Activated naive CD8-positive, alpha-beta T cell (primary cell): ENCODE data around the gene VPS18.
"Not testable (repeated sequence)": the region's sequence is repeated elsewhere in the genome, so short reads cannot be mapped to it uniquely, and the experiment has no call there.

Experiments used
- H3K27ac Mint-ChIP-seq: one replicate; pipeline ENCODE4 v1.8.0; 2021; ENCODE audit warnings: mixed read lengths
- H3K27me3 Mint-ChIP-seq: one replicate; pipeline ENCODE4 v1.8.0; 2021; ENCODE audit warnings: mixed read lengths
- H3K36me3 Mint-ChIP-seq: one replicate; pipeline ENCODE4 v1.8.0; 2021; ENCODE audit warnings: mixed read lengths
- H3K4me1 Mint-ChIP-seq: one replicate; pipeline ENCODE4 v1.8.0; 2021; ENCODE audit warnings: low read depth, mixed read lengths
- H3K4me3 Mint-ChIP-seq: one replicate; pipeline ENCODE4 v1.8.0; 2021; ENCODE audit warnings: mild to moderate bottlenecking, mixed read lengths
- H3K9me3 Mint-ChIP-seq: one replicate; pipeline ENCODE4 v1.8.0; 2021; ENCODE audit warnings: low read depth, mixed read lengths

The VPS18 gene

DNA sequence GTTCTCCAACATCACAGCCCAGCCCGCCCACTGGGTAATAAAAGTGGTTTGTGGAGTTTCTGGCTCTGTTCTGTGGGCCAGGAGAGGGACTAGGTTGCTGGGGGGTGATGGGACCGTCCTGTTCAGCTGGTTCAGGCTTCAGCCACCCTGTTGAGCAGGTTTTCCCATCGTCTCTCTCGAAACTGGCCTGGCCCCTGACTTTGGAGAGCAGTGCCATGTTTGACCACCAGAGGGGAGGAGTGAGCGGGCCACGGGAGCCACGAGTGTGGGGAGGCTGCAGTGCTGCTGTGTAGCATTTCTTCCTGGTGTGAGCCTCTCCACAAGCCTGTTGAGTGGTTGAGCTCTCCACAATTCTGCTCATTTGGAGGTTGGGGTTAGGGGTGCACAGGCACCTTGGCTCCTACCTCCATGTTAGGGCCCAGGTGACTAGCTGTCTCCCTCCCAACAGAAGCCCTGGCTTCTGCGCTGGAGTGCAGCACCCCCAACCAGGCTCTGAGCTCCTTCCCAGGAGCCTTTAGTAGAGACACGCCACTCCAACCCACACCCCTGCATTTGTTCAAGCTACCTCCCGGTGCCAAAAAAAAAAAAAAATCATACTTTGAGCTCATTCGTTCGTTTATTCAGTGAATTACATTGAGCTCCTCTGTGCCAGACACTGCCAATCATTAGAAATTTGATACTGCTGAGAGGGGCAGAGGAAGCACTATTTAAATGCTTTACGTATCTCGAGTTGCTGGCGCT, 36.5 kb upstream of the VPS18 start:
- H3K4me3 Mint-ChIP-seq: no peak overlapping the region
- no peaks in the 10 kb centered on the region for H3K36me3 Mint-ChIP-seq
- H3K4me1 Mint-ChIP-seq: no peaks in the 10 kb centered on the region
- H3K27me3 Mint-ChIP-seq: no peaks in the 10 kb centered on the region
- no peak overlapping the region for H3K27ac Mint-ChIP-seq
- H3K9me3 Mint-ChIP-seq: no peaks in the 10 kb centered on the region

DNA sequence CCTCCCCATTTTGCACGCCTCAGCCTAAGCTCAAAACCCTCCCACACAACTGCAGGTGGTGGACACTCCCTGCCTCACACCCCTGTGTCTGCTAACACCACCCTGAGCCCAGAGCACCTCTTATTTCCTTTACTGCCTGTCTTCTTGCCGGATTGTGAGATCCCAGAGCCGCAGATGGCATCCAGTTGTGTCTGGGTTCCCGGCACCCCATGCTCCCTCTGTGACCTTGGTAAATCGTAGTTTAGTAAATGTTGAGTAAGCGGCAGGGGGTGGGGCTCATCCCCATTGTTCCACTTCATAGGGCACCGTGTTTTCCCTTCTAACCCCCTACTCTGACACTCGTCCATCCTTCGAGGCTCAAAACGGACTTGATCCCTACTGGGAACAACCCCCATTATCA, 35.5 kb upstream of the VPS18 start:
- no peak overlapping the region for H3K27ac Mint-ChIP-seq
- no peaks in the 10 kb centered on the region for H3K27me3 Mint-ChIP-seq
- no peaks in the 10 kb centered on the region for H3K4me1 Mint-ChIP-seq
- H3K36me3 Mint-ChIP-seq: no peaks in the 10 kb centered on the region
- H3K4me3 Mint-ChIP-seq: no peak overlapping the region
- no peaks in the 10 kb centered on the region for H3K9me3 Mint-ChIP-seq

DNA sequence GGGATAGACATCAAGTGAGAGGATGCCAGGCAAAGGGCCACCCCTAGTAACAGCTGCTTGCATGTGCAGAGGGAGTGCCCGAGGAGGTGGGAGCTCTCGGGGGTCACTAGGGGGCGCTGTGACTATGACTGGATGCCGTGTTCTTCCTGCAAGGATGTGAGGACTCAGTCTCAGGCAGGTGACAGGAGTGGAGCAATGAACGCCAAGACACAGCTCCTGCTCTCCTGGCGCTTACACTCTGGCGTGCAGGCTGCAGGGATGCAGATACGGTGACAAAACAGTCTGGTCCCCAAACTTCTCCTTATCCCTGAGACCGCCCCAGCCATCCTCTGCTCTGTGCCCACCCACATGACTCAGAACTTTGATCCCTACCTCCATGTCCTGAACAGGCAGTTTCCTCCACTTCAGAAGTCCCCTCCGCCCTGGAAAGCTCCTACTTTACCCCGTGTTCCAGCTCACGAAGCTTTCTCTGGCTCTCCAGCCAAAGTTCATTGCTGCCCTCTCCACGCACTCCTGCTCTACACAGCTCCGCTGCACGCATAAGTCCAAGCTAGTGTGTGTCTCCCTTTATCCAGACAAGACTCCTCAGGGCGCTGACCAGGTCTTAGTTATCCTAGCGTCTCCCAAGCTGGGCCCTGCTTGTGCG, 34.9 kb upstream of the VPS18 start:
- Mint-ChIP-seq H3K9me3 (no peaks in the 10 kb centered on the region), H3K36me3 (no peaks in the 10 kb centered on the region), H3K27ac (no peak overlapping the region), H3K4me3 (no peak overlapping the region), H3K4me1 (no peaks in the 10 kb centered on the region), H3K27me3 (no peaks in the 10 kb centered on the region)

DNA sequence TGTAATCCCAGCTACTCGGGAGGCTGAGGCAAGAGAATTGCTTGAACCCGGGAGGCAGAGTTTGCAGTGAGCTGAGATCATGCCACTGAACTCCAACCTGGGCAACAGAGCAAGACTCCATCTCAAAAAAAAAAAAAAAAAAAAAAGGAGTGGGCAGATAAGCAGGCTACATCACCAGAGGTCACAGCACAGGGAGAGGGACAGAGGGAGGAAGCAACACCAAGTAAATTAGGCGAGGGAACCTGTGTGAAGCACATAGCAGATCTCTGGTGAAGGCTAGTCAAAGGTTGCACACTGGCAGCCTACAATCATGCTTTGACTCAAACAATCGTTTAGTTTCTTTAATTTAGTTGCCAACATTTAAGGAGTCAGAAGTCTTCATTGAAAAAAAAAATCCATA, 33.1 kb upstream of the VPS18 start:
- H3K4me1 Mint-ChIP-seq, H3K27ac Mint-ChIP-seq, H3K9me3 Mint-ChIP-seq, H3K36me3 Mint-ChIP-seq, H3K4me3 Mint-ChIP-seq, H3K27me3 Mint-ChIP-seq: not testable (repeated sequence)

DNA sequence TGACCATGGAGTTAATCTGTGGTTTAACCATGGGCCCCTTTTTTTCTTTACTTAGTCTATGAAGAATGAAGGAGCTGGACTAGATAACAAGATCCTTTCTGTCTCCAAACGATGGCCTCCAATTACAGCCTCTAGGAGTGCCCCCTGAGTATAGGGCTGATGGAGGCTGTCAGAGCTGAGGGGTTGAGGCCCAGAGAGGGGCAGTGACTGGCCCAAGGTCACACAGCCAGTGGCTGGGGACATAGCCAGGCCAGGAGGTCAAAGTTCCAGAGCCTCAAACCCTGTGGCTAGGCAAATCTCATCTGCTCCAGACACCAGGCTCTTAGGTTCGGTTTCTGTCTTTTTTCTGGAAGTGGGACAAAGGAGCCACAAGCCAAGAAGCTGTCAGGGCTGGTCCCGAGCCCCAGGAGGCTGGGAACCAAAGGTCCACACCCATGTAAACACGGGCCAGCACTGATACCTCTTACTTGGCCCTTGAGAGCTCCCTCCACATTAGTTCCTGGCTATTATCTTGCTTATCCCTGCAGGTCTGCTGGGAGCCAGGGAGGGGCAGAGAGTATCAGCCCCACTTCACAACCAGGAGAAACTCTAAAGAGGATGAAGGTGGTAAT, 30.5 kb upstream of the VPS18 start:
- Mint-ChIP-seq H3K36me3 (no peaks in the 10 kb centered on the region), H3K27me3 (no peaks in the 10 kb centered on the region), H3K4me3 (no peak overlapping the region), H3K9me3 (no peaks in the 10 kb centered on the region), H3K4me1 (no peaks in the 10 kb centered on the region), H3K27ac (no peak overlapping the region)

DNA sequence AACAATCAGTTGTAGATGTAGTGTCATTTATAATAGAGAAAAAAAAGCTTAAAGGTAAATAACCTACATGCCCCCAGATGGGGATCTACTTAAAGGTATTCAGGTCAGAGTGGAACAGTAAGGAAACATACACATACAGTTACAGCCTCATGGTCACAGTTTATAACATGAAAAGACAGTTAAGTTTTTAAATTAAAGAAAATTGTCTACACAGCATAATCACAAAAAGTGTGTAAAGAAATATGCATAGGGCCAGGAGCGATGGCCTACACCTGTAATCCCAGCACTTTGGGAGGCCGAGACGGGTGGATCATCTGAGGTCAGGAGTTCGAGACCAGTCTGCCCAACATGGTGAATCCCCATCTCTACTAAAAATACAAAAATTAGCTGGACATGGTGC, 27.1 kb upstream of the VPS18 start:
- no peaks in the 10 kb centered on the region for H3K36me3 Mint-ChIP-seq
- no peaks in the 10 kb centered on the region for H3K9me3 Mint-ChIP-seq
- H3K27me3 Mint-ChIP-seq: no peaks in the 10 kb centered on the region
- H3K4me1 Mint-ChIP-seq: peaks cover 2% of the 10 kb centered on the region
- H3K27ac Mint-ChIP-seq: no peak overlapping the region
- no peak overlapping the region for H3K4me3 Mint-ChIP-seq

DNA sequence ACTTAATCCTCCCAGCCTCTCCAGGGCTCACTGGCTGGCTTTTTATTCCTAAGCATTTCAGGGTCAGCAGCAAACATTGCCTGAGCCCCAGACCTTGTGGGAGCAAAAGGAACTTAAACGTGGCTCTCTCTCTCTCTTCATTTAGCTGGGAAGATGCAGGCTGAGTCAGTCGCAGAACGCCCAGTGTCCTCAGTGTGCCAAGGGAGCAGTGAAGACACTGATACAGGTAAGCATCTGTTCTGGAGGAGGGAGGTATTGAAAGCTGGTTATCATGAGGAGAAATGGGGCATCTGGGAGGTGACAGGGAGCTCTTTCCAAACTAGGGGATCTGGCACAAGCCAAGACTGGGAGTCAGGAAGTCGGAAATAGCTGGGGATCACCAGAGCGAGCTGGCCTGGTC, 24.6 kb upstream of the VPS18 start:
- Mint-ChIP-seq H3K36me3 (no peaks in the 10 kb centered on the region), H3K9me3 (no peaks in the 10 kb centered on the region), H3K27me3 (no peaks in the 10 kb centered on the region), H3K27ac (no peak overlapping the region), H3K4me3 (no peak overlapping the region), H3K4me1 (peaks cover 9% of the 10 kb centered on the region)

DNA sequence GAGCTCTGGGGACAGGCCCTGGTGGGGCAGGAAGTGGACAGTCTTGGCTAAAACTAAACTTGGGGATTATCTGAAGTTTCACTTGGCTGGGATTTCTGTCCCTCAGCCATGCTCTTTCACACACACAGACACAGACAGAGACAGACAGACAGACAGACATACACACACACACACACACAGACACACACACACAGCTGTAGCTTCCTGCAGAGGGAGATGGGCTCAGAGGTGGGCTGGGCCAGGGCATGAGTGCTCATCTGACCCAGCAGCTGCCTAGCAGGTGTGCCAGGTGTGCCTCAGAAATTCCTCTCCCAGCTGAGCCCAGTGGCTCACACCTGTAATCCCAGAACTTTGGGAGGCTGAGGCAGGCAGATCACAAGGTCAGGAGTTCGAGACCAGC, 23.5 kb upstream of the VPS18 start:
- Mint-ChIP-seq H3K4me1 (peaks cover 9% of the 10 kb centered on the region), H3K36me3 (no peaks in the 10 kb centered on the region), H3K27ac (no peak overlapping the region), H3K27me3 (no peaks in the 10 kb centered on the region), H3K4me3 (no peak overlapping the region), H3K9me3 (no peaks in the 10 kb centered on the region)

DNA sequence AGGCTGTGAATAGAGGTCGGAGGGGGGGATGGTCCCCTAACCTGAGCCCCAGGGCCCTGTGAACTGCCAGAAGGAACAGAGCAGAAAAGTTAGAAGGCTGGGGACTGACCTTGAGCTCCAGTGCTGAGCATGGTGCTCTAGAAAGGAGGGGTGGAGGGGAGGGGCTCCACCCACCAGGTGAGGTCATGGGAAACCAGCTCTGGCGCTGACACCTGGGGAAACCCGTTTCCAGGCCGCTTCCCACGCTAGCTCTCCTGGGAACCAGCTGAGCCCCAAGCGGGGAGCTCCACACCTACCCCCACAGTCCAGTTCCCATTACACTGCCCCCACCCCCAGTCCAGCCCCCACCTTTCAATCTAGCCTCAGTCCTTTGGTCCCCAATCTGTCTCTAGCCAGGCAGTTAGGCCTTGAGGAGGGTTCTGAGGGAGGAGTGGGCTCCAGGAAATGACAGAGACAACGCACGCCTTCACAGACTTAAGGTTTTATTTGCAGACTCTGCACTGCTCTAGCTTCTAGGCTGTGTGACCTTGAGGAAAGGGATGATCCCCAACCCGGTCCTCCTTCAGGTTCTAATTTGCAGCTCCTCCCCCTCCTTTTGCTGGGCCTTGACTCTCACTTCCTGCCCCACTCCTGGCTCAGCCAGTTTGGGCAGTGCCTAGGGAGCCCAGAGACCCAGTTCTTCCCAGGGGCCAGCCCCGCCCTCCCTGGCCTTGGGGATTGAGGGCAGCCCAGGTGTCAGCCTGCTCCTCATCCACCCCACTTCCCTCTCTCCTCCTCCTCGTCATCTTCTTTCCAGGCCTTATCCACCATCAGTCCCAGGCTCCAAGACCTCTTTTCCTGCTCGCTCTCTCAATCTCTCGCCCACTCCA, 22.3 kb upstream of the VPS18 start:
- Mint-ChIP-seq H3K27ac (no peak overlapping the region), H3K9me3 (no peaks in the 10 kb centered on the region), H3K4me1 (peaks cover 10% of the 10 kb centered on the region), H3K36me3 (no peaks in the 10 kb centered on the region), H3K27me3 (peaks cover 2% of the 10 kb centered on the region), H3K4me3 (peak overlapping the region; percentile 44)

DNA sequence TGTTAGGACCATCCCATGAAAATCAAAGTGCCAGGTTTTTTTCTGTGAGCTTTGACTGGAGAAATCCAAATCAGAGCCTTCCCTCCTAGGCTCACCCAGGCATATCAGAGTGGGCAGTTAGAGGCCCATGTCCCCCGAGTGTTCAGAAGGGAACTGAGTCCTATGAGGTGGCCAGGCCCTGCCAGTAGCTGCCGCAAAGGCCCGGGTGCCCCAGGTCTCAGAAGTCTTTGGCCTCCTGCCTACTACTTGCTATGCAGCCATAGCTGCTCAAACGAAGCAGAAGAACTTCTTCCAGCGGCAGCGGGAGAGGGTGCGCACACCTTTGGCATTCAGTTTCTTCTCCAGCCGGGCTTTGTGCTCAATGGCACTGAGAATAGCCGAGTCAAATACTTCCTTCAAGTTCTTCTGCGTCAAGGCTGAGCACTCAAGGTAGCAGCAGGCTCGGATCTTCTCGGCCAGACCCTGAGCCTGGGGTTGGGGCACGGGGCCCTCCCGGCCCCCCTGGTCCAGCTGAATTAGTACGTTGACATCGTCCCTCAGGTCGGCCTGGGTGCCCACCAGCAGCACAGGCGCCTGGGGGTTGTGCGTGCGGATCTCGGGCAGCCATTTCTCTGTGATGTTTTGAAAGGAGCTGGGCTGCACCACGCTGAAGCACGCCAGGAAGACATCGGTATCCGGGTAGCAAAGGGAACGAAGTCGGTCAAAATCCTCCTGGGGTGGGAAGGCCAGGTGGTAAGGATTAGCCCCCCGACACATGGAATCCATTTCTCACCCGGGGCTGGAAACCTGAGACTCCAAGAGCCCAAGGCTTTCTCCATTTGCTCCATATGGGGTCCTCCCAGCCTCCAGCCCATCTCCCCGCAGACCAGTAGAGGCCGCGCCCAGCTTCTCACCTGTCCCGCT, 21.2 kb upstream of the VPS18 start:
- Mint-ChIP-seq H3K36me3 (no peaks in the 10 kb centered on the region), H3K4me3 (peak overlapping the region; percentile 76), H3K27me3 (peaks cover 2% of the 10 kb centered on the region), H3K4me1 (peaks cover 10% of the 10 kb centered on the region), H3K9me3 (no peaks in the 10 kb centered on the region), H3K27ac (no peak overlapping the region)

DNA sequence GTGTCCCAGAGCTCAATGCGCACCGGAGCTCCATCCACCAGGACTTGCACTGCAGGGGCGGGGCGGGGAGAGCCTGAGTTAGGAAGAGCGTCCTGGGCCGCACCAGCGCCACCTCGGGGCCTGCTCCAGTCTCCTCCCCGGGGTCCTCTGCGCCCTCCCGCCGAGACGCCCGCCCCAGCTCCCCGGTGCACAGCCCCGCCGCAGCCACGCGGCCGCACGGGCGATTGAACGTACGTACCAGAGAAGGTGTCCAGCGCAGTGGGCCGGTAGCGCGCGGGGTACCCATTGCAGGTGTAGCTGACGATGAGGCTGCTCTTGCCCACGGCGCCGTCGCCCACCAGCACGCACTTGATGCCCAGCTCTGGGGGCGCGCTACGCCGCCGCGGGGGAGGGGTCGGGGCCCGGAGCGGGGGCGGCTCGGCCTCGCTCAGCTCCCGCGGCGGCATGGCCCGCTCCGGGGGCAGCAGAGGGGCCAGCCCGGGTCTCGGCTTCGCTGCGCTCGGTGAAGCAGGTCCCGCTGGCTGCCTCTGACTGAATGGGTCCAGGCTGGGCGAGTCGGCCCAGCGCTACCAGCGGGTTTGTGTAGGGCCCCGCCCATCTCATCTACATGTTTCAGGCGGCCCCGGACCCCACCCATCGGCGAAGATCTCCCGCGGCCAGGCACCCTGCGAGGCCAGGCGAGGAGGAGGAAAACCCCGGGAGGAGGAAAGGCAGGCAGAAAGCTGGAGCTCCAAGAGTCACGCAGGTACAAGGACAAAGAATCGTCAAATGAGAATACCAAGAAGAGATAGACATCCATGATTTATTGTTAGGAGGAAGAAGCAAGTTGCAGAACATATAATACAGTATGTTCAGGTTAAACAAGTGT, 20.3 kb upstream of the VPS18 start, which contains the start of gene RHOV:
Gene RHOV, minus strand, starts transcription at position 541 of the 868 bp plus-strand sequence. Its CDS starts 95 bp downstream, at position 446.
- Mint-ChIP-seq H3K27me3 (peaks cover 2% of the 10 kb centered on the region), H3K4me3 (peak within 1 kb of the TSS; percentile 83), H3K36me3 (no peaks in the 10 kb centered on the region), H3K4me1 (peaks cover 15% of the 10 kb centered on the region), H3K9me3 (no peaks in the 10 kb centered on the region), H3K27ac (no peak within 1 kb of the TSS)

DNA sequence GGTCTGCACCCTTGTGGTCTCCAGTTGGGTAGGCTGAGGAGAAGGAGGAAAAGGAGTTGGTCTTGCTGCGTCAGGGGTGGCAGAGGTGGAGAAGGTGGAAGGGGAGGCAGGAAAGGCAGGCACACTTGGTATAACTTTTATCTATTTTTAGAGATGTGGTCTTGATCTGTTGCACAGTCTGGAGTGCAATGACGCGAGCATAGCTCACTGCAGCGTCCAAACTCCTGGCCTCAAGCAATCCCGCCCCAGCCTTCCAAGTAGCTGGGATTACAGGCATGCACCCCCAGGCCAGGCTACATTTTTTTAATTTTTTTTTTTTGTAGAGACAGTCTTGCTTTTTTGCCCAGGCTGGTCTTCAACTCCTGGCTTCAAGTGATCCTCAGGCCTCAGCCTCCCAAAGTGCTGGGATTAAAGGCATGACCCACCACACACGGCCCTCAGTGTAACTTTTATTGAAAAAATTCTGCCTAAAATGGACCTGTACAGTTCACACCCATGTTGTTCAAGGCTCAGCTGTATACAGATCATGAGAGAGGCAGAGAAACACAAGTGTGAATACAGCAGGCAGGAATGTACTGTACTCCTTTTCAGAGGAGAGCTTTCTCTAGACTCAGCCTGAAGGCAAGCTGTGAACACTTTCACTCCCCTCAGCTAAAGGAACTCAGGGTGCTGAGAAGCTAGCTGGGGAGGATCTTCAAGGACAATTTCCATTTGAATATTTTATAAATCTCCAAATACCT, 18.1 kb upstream of the VPS18 start:
- Mint-ChIP-seq H3K36me3 (no peaks in the 10 kb centered on the region), H3K4me3 (no peak overlapping the region), H3K4me1 (peaks cover 19% of the 10 kb centered on the region), H3K9me3 (no peaks in the 10 kb centered on the region), H3K27me3 (peaks cover 2% of the 10 kb centered on the region), H3K27ac (peak overlapping the region; percentile 50)

DNA sequence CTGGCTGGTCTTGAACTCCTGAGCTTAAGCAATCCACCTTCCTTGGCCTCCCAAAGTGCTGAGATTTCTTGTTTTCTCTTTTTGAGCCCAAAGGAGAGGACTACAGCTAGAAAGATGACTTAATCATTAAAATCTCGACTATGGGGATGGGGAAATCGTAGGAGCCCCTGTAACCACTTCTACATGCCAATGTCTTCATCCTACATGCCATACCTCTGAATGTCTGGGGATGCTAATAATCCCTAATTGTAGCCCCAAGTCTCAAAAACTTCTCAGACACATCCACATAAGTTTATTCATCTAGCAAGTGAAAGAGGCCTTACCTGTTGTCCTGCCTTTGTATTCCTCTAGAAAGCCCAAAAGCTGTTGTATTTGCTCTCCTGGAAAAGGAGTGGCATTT, 16.6 kb upstream of the VPS18 start:
- Mint-ChIP-seq H3K27me3 (peaks cover 2% of the 10 kb centered on the region), H3K27ac (no peak overlapping the region), H3K36me3 (no peaks in the 10 kb centered on the region), H3K4me3 (no peak overlapping the region), H3K4me1 (peaks cover 13% of the 10 kb centered on the region), H3K9me3 (no peaks in the 10 kb centered on the region)
